BJ (cell line): Measurements from ENCODE around the gene ZNF324. TPM values are rescaled to one million over a fixed set of nuclear protein-coding genes. Genes with fewer than 3 reads are reported as not detected.
"Not testable (repeated sequence)": the region's sequence is repeated elsewhere in the genome, so short reads cannot be mapped to it uniquely, and the experiment has no call there.

Experiments used
- CTCF ChIA-PET: fragments of 350-600 bp; formaldehyde crosslinking; extraction: SDS; loops from one replicate; lab custom pipeline; 2021; ENCODE audit warnings: antibody characterized with exemption, inconsistent platforms; lab: Yijun Ruan, JAX
- POLR2A ChIA-PET: fragments of 300-600 bp; sonication (Branson Sonifier 250); formaldehyde crosslinking; extraction: SDS; loops from one replicate; lab custom pipeline; 2021; ENCODE audit warnings: antibody characterized with exemption; lab: Charles Lee
- DNase-seq: peaks from one replicate; pipeline ENCODE4 v3.0.0-alpha.2; 2011; ENCODE audit warnings: low read depth
- H3K27me3 ChIP-seq: 2 replicates; pipeline ENCODE4 v1.6.0; 2011; ENCODE audit warnings: low read length; ENCODE audit not compliant: control insufficient read depth, insufficient read depth
- H3K36me3 ChIP-seq: 2 replicates; pipeline ENCODE4 v1.5.1; 2011; ENCODE audit warnings: low read length; ENCODE audit not compliant: control insufficient read depth, insufficient read depth
- H3K4me3 ChIP-seq: 2 replicates; pipeline ENCODE4 v1.5.1; 2011; ENCODE audit warnings: low read depth, mild to moderate bottlenecking, control low read depth, low read length
- polyA plus RNA-seq: library from polyadenylated mRNA; depleted of rRNA; stranded (reverse); fragments of >200 nt; gene quantifications from 2 replicates; pipeline ENCODE4 v1.2.3, GENCODE V29; 2011
- TF ChIP-seq, protein P1 (sequence below): IDR thresholded peaks from 2 replicates; pipeline ENCODE4 v1.5.1; 2011; ENCODE audit warnings: low read depth, mild to moderate bottlenecking, control low read depth, inconsistent platforms, low read length, moderate library complexity; ENCODE audit not compliant: insufficient read depth

The ZNF324 gene
- polyA plus RNA-seq, 1 experiment: 4.4 TPM

DNA sequence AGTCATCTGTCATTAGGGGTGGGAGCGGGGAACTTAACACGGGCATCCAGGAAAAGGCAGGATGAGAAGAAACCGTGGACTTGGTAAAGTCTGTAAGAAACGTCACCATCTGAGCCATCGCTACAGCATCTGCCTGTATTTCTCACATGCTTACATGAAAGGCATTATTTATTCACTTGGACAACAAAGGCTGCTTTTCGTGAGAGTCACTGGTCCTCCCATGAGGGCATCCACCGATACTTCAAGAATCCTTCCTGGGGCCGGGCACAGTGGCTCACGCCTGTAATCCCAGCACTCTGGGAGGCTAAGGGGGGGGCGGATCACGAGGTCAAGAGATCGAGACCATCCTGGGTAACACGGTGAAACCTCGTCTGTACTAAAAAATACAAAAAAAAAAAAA is 25.4 kb downstream of the ZNF324 start:
- Histone ChIP-seq H3K4me3 (no peak overlapping the region), H3K27me3 (no peaks in the 10 kb centered on the region), H3K36me3 (no peaks in the 10 kb centered on the region)
- CTCF ChIA-PET: no interaction called here
- TF ChIP-seq, protein P1, sequence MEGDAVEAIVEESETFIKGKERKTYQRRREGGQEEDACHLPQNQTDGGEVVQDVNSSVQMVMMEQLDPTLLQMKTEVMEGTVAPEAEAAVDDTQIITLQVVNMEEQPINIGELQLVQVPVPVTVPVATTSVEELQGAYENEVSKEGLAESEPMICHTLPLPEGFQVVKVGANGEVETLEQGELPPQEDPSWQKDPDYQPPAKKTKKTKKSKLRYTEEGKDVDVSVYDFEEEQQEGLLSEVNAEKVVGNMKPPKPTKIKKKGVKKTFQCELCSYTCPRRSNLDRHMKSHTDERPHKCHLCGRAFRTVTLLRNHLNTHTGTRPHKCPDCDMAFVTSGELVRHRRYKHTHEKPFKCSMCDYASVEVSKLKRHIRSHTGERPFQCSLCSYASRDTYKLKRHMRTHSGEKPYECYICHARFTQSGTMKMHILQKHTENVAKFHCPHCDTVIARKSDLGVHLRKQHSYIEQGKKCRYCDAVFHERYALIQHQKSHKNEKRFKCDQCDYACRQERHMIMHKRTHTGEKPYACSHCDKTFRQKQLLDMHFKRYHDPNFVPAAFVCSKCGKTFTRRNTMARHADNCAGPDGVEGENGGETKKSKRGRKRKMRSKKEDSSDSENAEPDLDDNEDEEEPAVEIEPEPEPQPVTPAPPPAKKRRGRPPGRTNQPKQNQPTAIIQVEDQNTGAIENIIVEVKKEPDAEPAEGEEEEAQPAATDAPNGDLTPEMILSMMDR: no peak
- POLR2A ChIA-PET: no interaction called here
- DNase-seq: no peak

DNA sequence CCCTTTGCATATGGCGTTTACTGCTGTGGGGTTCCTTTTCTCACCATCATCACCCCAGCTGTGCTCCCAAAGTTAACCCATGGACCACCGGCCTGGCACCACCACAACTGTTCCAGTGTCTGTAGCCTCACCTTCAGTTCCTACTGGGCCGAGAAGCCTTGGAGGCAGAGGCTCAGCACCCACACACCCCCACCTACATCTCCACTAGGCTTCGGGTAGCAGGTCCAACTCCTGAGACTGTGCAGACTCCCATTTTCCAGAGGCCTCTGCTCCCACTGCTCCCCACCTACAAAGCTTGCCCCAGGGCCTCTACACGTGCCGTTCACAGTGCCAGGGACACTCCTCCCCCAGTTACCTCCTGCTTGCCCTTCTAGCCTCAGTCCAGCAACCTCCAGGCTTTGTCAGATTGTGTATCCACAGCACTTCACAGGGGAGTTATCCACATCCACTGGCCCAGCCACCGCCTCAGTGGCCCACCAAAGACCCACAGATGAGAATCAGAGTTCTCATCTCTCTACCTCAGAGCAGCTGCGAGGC is 30.8 kb downstream of the ZNF324 start:
- no peaks in the 10 kb centered on the region for H3K27me3 ChIP-seq
- DNase-seq: no peak
- CTCF ChIA-PET: no interaction called here
- H3K4me3 ChIP-seq: no peak overlapping the region
- TF ChIP-seq, protein P1: no peak
- POLR2A ChIA-PET: no interaction called here
- H3K36me3 ChIP-seq: no peaks in the 10 kb centered on the region

DNA sequence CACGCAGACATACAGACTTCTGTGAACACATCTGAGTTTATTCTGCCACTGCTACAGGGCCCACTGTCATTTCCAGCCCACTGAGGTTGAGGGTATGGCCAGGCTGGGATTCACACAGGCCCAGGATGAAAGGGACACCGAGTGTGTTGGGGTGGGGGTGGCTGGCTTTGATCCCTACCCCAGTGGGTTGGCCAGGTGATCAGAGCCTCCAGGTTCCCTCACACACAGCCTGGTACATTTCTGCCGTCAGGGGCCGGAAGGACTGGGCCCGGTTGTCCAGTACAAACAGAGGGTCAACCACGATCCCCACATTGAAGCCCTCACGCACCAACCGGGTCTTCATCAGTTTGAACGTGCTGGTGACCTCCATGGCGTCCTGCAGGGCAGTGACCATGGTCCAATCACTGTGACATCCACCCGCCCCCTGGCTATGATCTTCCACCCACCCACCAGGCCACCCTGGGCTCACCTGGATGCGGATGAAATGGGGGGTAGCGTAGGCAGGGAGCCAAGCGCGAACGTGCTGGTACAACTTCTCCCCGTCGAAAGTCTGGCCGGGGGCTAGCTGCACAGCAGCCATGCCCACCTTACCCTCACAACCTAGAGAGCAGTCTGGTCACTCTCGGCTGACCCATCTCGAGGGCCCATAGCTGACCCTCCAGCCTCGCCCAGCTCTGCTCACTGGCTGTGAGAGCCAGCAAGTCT is 31.6 kb downstream of the ZNF324 start:
- no peak for DNase-seq
- peak overlapping the region; percentile 44 for H3K4me3 ChIP-seq
- POLR2A ChIA-PET: no interaction called here
- TF ChIP-seq, protein P1: no peak
- CTCF ChIA-PET: interaction anchor here (1.2 to 2.4 kb wide), 2 partner anchors 9 to 20 kb away, joined by 3 to 10 read pairs; no protein-coding TSS in a partner anchor
- H3K36me3 ChIP-seq: no peaks in the 10 kb centered on the region
- H3K27me3 ChIP-seq: no peaks in the 10 kb centered on the region

DNA sequence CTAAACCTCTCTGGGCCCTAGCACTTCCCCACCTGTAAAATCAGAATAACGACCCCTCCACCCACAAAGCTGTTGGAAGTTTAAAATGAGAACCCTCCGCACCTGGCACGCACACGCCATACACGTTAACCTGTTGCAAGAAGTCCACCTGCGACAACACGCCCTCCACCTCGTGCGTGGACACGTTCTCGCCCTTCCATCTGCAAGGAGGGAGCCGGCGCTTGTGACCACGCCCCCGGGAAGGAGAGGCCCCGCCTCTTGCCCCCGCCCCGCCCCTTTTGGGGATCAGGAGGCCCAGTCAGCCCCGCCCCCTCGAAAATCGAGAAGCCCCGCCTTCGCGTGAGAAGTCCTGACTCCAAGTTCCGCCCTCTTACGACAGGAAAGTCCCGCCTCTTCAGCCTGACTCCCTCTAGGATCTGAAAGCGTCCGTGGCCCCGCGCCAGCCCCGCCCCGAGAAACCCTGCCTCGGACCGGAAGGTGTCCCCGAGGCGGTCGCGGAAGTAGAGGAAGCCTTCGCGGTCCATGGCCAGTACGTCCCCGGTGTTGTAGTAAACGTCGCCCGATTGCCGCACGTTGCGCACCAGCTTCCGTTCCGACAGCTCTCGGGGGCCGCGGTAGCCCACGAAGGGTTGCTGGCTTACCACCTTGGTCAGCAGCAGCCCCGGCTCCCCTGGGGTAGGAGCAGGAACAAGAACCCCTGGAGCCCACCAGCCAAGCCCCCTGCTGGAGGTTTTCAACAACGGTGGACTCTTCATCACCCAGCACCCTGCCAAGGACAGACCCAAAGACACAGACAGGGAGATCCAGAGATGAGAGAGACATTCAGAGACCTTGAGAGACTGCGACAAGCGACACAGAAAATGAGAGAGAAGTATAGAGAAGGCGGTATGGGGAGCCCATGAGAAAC is 32.4 kb downstream of the ZNF324 start:
- Histone ChIP-seq H3K4me3 (peak overlapping the region; percentile 68), H3K27me3 (no peaks in the 10 kb centered on the region), H3K36me3 (no peaks in the 10 kb centered on the region)
- TF ChIP-seq, protein P1: peak; percentile 57
- ChIA-PET POLR2A (no interaction called here), CTCF (interaction anchor here (0.6 to 2.4 kb wide), 6 partner anchors 10 to 1079 kb away, joined by 3 to 10 read pairs (median 4); partner anchors contain the start of gene ZBTB45)
- DNase-seq: peak; percentile 93

DNA sequence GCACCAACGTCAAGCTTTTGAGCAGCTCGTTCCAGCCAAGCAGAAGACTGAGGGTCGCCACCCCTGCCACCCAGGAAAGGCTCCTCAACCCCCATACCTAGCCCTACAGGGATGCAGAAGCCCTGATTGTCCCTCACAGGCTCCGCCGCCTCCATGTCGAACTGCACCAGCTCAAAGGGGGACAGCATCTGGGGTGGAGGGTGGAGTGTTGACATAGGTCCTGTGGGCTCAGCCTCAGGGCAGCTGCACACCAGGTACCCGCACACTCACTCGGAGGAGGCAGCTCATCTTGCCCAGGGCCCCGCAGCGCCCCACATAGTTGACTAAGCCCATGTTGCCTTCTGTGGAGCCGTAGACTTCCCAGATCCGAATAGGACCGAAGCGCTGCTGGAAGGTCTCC is 33.4 kb downstream of the ZNF324 start:
- ChIA-PET POLR2A (no interaction called here), CTCF (interaction anchor here (0.8 to 2.4 kb wide), 5 partner anchors 13 to 81 kb away, joined by 3 to 10 read pairs (median 4); partner anchors contain the start of gene ZBTB45)
- H3K4me3 ChIP-seq: peak overlapping the region; percentile 68; the same call in 1 of the 2 replicates
- no peak for DNase-seq
- TF ChIP-seq, protein P1: no peak
- H3K36me3 ChIP-seq: no peaks in the 10 kb centered on the region
- no peaks in the 10 kb centered on the region for H3K27me3 ChIP-seq

DNA sequence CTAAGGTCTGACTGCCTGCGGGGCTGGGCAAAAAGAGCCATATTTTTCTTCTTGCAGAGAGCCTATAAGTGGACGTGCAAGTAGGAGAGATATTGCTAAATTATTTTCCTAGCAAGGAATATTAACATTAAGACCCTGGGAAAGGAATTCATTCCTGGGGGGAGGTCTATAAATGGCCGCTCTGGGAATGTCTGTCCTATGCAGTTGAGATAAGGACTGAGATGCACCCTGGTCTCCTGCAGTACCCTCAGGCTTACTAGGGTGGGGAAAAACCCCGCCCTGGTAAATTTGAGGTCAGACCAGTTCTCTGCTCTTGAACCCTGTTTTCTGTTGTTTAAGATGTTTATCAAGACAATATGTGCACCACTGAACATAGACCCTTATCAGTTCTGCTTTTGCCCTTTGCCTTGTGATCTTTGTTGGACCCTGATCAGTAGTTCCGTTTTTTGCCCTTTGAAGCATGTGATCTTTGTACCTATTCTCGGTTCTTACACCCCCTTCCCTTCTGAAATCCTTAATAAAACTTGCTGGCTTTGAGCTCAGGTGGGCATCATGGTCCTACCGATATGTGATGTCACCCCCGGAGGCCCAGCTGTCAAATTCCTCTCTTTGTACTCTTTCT is 40.8 kb downstream of the ZNF324 start:
- CTCF ChIA-PET: interaction anchor here (1.2 to 2.0 kb wide), 2 partner anchors 11 to 12 kb away, joined by 3 to 6 read pairs; partner anchors contain the start of gene ZBTB45
- POLR2A ChIA-PET, H3K36me3 ChIP-seq: not testable (repeated sequence)

More for the DNA sequence above, 40.8 kb downstream of the ZNF324 start:
- not testable (repeated sequence) for H3K27me3 ChIP-seq, DNase-seq, H3K4me3 ChIP-seq
